Measurements from ENCODE around the gene VWA5B2. TPM values are rescaled to one million over a fixed set of nuclear protein-coding genes. Genes with fewer than 3 reads are reported as not detected.

Gene VWA5B2
- total RNA-seq: not detected

DNA sequence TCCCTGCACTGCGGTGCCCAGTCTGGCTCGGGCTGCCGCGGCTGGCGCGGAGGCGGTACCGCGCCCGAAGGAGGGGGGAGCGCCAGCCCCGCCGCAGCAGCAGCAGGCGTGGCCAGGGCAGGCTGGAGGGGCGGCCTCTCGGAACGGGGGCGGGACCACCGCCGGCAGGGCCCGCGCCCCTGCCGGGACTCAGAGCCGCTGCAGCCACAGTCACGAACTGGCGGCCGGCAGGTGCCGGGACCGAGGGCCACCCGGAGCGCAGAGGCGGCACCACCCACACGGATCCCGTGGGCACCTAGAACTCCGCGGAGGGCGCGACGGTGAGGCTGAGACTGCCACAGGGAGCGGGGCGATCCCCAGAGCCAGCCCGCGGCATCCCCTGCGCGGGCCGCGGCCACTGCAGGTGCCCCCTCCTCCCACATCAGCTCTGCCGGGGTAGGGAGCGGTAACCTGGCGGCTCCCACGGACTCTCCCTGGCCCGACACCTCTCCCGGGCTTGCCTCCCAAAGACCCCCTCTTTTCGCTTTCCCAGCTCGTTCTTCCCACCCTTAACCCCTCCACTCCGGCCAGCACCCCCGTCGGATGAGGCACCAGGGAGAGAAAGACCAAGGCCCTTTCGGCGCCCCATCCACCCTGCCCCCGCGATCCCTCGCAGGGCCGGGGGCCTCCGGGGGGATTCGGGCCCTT lies at the start of gene VWA5B2:
Gene VWA5B2, plus strand, starts transcription at position 192 of the 687 bp plus-strand sequence. CDS start 944 bp downstream, outside the sequence.
- intact Hi-C loops (cut with micrococcal nuclease): no loop called here
- Mint-ChIP-seq H3K4me1 (ENCODE audit: low read depth) (peaks cover 9% of the 10 kb centered on the region), H3K36me3 (no peaks in the 10 kb centered on the region), H3K4me3 (peak within 1 kb of the TSS; percentile 49), H3K9me3 (no peaks in the 10 kb centered on the region), H3K27me3 (peaks cover 45% of the 10 kb centered on the region), H3K27ac (no peak within 1 kb of the TSS)
- peak; percentile 73 for DNase-seq
- POLR2A ChIA-PET: interaction anchor here (1.0 to 1.6 kb wide), 2 partner anchors 11 to 20 kb away, joined by 3 to 6 read pairs; partner anchors contain the start of gene EEF1AKMT4
- CTCF ChIA-PET: interaction anchor here (1.0 to 5.4 kb wide), 3 partner anchors 9 to 179 kb away, joined by 3 to 94 read pairs (median 50); partner anchors contain the start of gene EEF1AKMT4

DNA sequence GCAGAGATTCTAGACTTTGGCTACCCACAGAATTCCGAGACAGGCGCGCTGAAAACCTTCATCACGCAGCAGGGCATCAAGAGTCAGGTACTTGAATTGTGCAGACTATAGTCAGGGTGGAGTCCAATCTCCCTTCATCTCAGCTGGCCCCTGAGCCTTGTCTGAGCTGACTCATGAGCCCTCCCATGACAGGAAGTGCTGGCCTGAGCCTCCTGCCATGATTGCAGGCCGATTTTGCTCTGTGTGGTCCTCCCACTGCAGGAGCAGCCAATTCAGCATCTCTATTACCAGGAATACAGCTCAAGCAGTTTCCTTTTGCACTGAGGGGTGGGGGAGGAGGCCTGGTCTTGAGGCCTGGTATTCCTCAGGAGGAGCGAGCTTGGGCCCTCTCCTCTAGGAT lies 49.2 kb upstream of the VWA5B2 start:
- Mint-ChIP-seq H3K4me1 (ENCODE audit: low read depth) (peaks cover 26% of the 10 kb centered on the region), H3K27ac (no peak overlapping the region), H3K36me3 (peaks cover 49% of the 10 kb centered on the region), H3K27me3 (no peaks in the 10 kb centered on the region), H3K4me3 (no peak overlapping the region), H3K9me3 (no peaks in the 10 kb centered on the region)
- DNase-seq: no peak
- POLR2A ChIA-PET: no interaction called here
- intact Hi-C loops (cut with micrococcal nuclease): no loop called here
- CTCF ChIA-PET: interaction anchor here (1.1 to 1.3 kb wide), 2 partner anchors 47 to 296 kb away, joined by 4 read pairs; partner anchors contain the start of gene PARL

DNA sequence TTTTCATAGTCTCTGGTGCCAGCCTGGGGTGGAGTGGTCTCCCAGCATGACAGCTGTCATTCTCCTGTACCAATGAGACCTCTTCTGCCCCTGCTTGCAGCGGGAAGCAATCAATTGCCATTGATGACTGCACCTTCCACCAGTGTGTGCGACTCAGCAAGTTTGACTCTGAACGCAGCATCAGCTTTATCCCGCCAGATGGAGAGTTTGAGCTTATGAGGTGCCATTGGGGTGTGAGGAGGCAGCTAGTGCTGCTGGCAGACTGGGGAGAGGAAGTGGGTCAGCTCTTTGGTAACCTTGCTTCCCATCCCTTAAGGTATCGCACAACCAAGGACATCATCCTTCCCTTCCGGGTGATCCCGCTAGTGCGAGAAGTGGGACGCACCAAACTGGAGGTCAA lies 47.8 kb upstream of the VWA5B2 start:
- peaks cover 47% of the 10 kb centered on the region for H3K36me3 Mint-ChIP-seq
- DNase-seq: no peak
- H3K4me3 Mint-ChIP-seq: no peak overlapping the region
- H3K27me3 Mint-ChIP-seq: no peaks in the 10 kb centered on the region
- CTCF ChIA-PET: no interaction called here
- POLR2A ChIA-PET: no interaction called here
- H3K27ac Mint-ChIP-seq: no peak overlapping the region
- no peaks in the 10 kb centered on the region for H3K9me3 Mint-ChIP-seq
- peaks cover 18% of the 10 kb centered on the region for H3K4me1 Mint-ChIP-seq (ENCODE audit: low read depth)
- intact Hi-C loops (cut with micrococcal nuclease): no loop called here

DNA sequence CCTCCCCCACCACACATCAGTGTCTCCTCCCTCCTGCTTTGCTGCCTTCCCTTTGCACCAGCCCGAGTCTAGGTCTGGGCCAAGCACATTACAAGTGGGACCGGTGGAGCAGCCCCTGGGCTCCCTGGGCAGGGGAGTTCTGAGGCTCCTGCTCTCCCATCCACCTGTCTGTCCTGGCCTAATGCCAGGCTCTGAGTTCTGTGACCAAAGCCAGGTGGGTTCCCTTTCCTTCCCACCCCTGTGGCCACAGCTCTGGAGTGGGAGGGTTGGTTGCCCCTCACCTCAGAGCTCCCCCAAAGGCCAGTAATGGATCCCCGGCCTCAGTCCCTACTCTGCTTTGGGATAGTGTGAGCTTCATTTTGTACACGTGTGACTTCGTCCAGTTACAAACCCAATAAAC lies 45.7 kb upstream of the VWA5B2 start:
- Mint-ChIP-seq H3K4me1 (ENCODE audit: low read depth) (peaks cover 26% of the 10 kb centered on the region), H3K36me3 (peaks cover 48% of the 10 kb centered on the region), H3K27ac (no peak overlapping the region), H3K4me3 (no peak overlapping the region), H3K9me3 (no peaks in the 10 kb centered on the region), H3K27me3 (no peaks in the 10 kb centered on the region)
- ChIA-PET POLR2A (no interaction called here), CTCF (interaction anchor here (1.8 kb wide), 1 partner anchor 44 kb away, joined by 5 read pairs; no protein-coding TSS in a partner anchor)
- DNase-seq: no peak
- intact Hi-C loops (cut with micrococcal nuclease): loop anchor here (2.0 kb wide), 1 partner anchor 179 kb away; no protein-coding TSS in a partner anchor

GRCh38 chr3:184184546-184185230 lies 44.7 kb upstream of the VWA5B2 start:
- no peaks in the 10 kb centered on the region for H3K27me3 Mint-ChIP-seq
- ChIA-PET POLR2A (interaction anchor here (1.9 kb wide), 1 partner anchor 10 kb away, joined by 6 read pairs; the partner anchor contains the start of gene AP2M1), CTCF (interaction anchor here (0.5 to 1.8 kb wide), 3 partner anchors 43 to 178 kb away, joined by 3 to 5 read pairs (median 3); no protein-coding TSS in a partner anchor)
- H3K4me1 Mint-ChIP-seq (ENCODE audit: low read depth): peaks cover 26% of the 10 kb centered on the region
- no peak for DNase-seq
- intact Hi-C loops (cut with micrococcal nuclease): loop anchor here (1.0 to 2.0 kb wide), 2 partner anchors 65 to 178 kb away; partner anchors contain the start of gene EEF1AKMT4
- peak overlapping the region; percentile 82 for H3K27ac Mint-ChIP-seq
- peaks cover 48% of the 10 kb centered on the region for H3K36me3 Mint-ChIP-seq
- peak overlapping the region; percentile 96 for H3K4me3 Mint-ChIP-seq
- H3K9me3 Mint-ChIP-seq: no peaks in the 10 kb centered on the region

GRCh38 chr3:184185461-184186183 lies 43.8 kb upstream of the VWA5B2 start:
- H3K27ac Mint-ChIP-seq: peak overlapping the region; percentile 92
- H3K27me3 Mint-ChIP-seq: no peaks in the 10 kb centered on the region
- intact Hi-C loops (cut with micrococcal nuclease): loop anchor here (1.0 to 2.0 kb wide), 6 partner anchors 11 to 177 kb away; partner anchors contain the start of genes AP2M1, EEF1AKMT4, EIF2B5 and EIF4G1
- H3K9me3 Mint-ChIP-seq: no peaks in the 10 kb centered on the region
- ChIA-PET POLR2A (interaction anchor here (0.6 to 1.9 kb wide), 5 partner anchors 11 to 150 kb away, joined by 3 to 6 read pairs (median 4); partner anchors contain the start of genes AP2M1, DVL3, EEF1AKMT4 and EIF2B5), CTCF (interaction anchor here (0.7 to 2.3 kb wide), 4 partner anchors 41 to 177 kb away, joined by 3 to 5 read pairs (median 4); partner anchors contain the start of gene ABCC5)
- peaks cover 29% of the 10 kb centered on the region for H3K4me1 Mint-ChIP-seq (ENCODE audit: low read depth)
- H3K4me3 Mint-ChIP-seq: peak overlapping the region; percentile 96
- H3K36me3 Mint-ChIP-seq: peaks cover 51% of the 10 kb centered on the region
- peak; percentile 99 for DNase-seq

DNA sequence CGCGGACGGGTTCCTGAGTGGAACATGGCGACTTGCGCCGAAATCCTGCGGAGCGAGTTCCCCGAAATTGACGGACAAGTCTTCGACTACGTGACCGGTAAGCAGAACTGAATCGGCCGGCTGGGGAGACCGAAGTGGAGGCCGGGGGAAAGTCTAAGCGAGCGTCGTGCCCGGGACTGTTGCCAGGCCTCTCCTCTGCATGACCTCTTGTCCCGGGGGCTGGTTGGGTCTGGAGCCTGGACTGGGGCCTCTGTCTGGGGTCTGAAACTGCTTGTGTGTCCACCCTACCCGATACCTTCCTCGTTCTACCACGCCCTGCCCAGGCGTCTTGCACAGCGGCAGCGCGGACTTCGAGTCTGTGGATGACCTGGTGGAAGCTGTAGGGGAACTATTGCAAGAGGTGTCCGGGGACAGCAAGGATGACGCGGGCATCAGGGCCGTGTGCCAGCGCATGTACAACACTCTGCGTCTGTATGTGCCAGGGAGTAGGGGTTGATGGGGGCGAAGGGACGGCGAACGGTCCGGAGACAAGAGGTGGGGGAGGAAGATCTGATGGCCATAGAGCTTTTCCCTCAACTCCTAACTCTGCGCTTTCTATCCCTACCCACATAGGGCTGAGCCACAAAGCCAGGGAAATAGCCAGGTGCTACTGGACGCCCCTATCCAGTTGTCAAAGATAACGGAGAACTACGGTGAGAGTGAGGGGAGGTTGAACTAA lies 43.0 kb upstream of the VWA5B2 start, which contains the start of gene ABCF3:
Gene ABCF3, plus strand, starts transcription at position 16 of the 718 bp plus-strand sequence. Its CDS starts 9 bp downstream, at position 25.
- H3K9me3 Mint-ChIP-seq: no peaks in the 10 kb centered on the region
- no peak for DNase-seq
- peaks cover 48% of the 10 kb centered on the region for H3K36me3 Mint-ChIP-seq
- H3K27me3 Mint-ChIP-seq: no peaks in the 10 kb centered on the region
- CTCF ChIA-PET: interaction anchor here (0.7 to 2.3 kb wide), 8 partner anchors 41 to 291 kb away, joined by 3 to 8 read pairs (median 4); partner anchors contain the start of genes ABCC5 and EEF1AKMT4
- H3K4me1 Mint-ChIP-seq (ENCODE audit: low read depth): peaks cover 29% of the 10 kb centered on the region
- H3K4me3 Mint-ChIP-seq: peak within 1 kb of the TSS; percentile 96
- intact Hi-C loops (cut with micrococcal nuclease): loop anchor here (1.0 kb wide), 4 partner anchors 12 to 128 kb away; partner anchors contain the start of genes AP2M1, EIF2B5, EIF4G1 and PSMD2
- peak within 1 kb of the TSS; percentile 92 for H3K27ac Mint-ChIP-seq
- POLR2A ChIA-PET: interaction anchor here (0.6 to 1.9 kb wide), 5 partner anchors 12 to 149 kb away, joined by 3 to 6 read pairs (median 4); partner anchors contain the start of genes AP2M1, DVL3, EEF1AKMT4 and EIF2B5

DNA sequence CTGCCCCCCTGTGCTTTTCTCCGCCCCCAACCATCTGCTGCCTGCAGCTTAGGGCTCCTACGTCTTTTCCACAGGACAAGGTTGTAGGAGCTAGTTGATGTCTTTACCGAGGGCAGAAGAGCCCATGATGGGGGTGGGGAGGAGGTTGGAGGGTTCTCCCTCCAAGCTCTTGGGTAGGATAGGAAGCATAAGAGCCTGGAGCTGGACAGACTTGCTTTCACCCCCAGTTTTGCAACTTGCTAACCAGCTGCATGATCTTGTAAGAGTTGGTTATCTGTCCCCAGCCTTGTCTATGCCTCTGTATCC lies 42.5 kb upstream of the VWA5B2 start:
- Mint-ChIP-seq H3K27me3 (no peaks in the 10 kb centered on the region), H3K9me3 (no peaks in the 10 kb centered on the region), H3K36me3 (peaks cover 44% of the 10 kb centered on the region), H3K4me1 (ENCODE audit: low read depth) (peaks cover 29% of the 10 kb centered on the region), H3K27ac (peak overlapping the region; percentile 92), H3K4me3 (peak overlapping the region; percentile 96)
- ChIA-PET POLR2A (interaction anchor here (1.6 kb wide), 1 partner anchor 52 kb away, joined by 5 read pairs; the partner anchor contains the start of gene EIF2B5), CTCF (interaction anchor here (0.7 to 2.3 kb wide), 7 partner anchors 41 to 291 kb away, joined by 3 to 8 read pairs (median 4); partner anchors contain the start of genes ABCC5 and EEF1AKMT4)
- DNase-seq: no peak
- intact Hi-C loops (cut with micrococcal nuclease): loop anchor here (1.0 kb wide), 4 partner anchors 13 to 127 kb away; partner anchors contain the start of genes AP2M1, EIF2B5, EIF4G1 and PSMD2

GRCh38 chr3:184188080-184188479 lies 41.3 kb upstream of the VWA5B2 start:
- ChIA-PET CTCF (interaction anchor here (1.8 kb wide), 1 partner anchor 40 kb away, joined by 5 read pairs; no protein-coding TSS in a partner anchor), POLR2A (no interaction called here)
- H3K4me3 Mint-ChIP-seq: no peak overlapping the region
- intact Hi-C loops (cut with micrococcal nuclease): no loop called here
- no peaks in the 10 kb centered on the region for H3K9me3 Mint-ChIP-seq
- peaks cover 42% of the 10 kb centered on the region for H3K36me3 Mint-ChIP-seq
- H3K27me3 Mint-ChIP-seq: no peaks in the 10 kb centered on the region
- no peak for DNase-seq
- H3K4me1 Mint-ChIP-seq (ENCODE audit: low read depth): peaks cover 29% of the 10 kb centered on the region
- H3K27ac Mint-ChIP-seq: no peak overlapping the region

- ChIA-PET POLR2A (no interaction called here), CTCF (interaction anchor here (1.8 kb wide), 1 partner anchor 38 kb away, joined by 5 read pairs; no protein-coding TSS in a partner anchor)
- no peak overlapping the region for H3K4me3 Mint-ChIP-seq
- H3K27ac Mint-ChIP-seq: no peak overlapping the region
- H3K4me1 Mint-ChIP-seq (ENCODE audit: low read depth): peaks cover 29% of the 10 kb centered on the region
- DNase-seq: no peak
- H3K36me3 Mint-ChIP-seq: peaks cover 44% of the 10 kb centered on the region
- no peaks in the 10 kb centered on the region for H3K9me3 Mint-ChIP-seq
- intact Hi-C loops (cut with micrococcal nuclease): no loop called here
- no peaks in the 10 kb centered on the region for H3K27me3 Mint-ChIP-seq
Observed at GRCh38 chr3:184189421-184189820, 40.0 kb upstream of the VWA5B2 start.

Data from activated CD4-positive, alpha-beta memory T cell treated with anti-CD3 and anti-CD28 coated beads for 36 hours (primary cell).